ENCODE measurements around the gene IREB2. TPM values are rescaled to one million over a fixed set of nuclear protein-coding genes. Genes with fewer than 3 reads are reported as not detected.
A peak's percentile ranks its signal among the peaks of the same experiment; 100 is the strongest.

IREB2 gene
- total and polyA plus RNA-seq, 2 of the 13 experiments (the other 11 are each of a cell fraction or from before 2014, with no cell fraction given), result 24.2 to 30.4 TPM

DNA sequence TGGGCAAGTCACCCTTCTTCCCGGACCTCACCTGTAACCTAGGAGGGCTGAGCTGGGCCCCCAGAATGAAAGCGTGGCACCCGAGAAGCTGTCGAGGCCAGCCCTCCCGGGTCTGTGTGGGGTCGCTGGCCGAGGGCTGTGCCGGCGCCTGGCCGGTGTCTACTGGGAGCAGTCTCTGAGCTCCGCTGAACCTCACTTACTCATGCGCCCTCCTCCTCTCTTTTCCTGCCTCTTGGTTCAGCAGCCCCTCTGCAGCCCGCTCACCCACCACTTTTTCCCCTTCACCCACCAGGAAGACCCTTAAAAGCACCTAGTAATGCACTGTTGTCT is 69.8 kb downstream of the IREB2 start (continued):
- TF ChIP-seq MTF2 (CRISPR knock-in tag; IDR thresholded peaks at IDR 0.05; ENCODE audit: borderline replicate concordance) (no peak), ZNF615 (CRISPR knock-in tag; IDR thresholded peaks at IDR 0.05; ENCODE audit: borderline replicate concordance) (no peak), MIER3 (CRISPR knock-in tag; IDR thresholded peaks at IDR 0.05; ENCODE audit: borderline replicate concordance) (no peak), EEA1 (CRISPR knock-in tag; IDR thresholded peaks at IDR 0.05; ENCODE audit: borderline replicate concordance) (no peak), NCOA5 (CRISPR knock-in tag; IDR thresholded peaks at IDR 0.05) (no peak), ZNF570 (CRISPR knock-in tag; IDR thresholded peaks at IDR 0.05; ENCODE audit: borderline replicate concordance) (no peak), ZNF547 (CRISPR knock-in tag; IDR thresholded peaks at IDR 0.05) (no peak), TEAD3 (CRISPR knock-in tag; optimal IDR thresholded peaks at IDR 0.05; ENCODE audit: borderline replicate concordance) (no peak), SAFB2 (CRISPR knock-in tag; IDR thresholded peaks at IDR 0.05; ENCODE audit: borderline replicate concordance, low read depth) (no peak), NR2F6 (IDR thresholded peaks at IDR 0.05) (no peak), NR2F6 (CRISPR knock-in tag; IDR thresholded peaks at IDR 0.05) (no peak), ZNF773 (CRISPR knock-in tag; IDR thresholded peaks at IDR 0.05; ENCODE audit: borderline replicate concordance) (0 out of 2 replicates have a peak, but pooled peaks have one; percentile 43), RFX3 (CRISPR knock-in tag; IDR thresholded peaks at IDR 0.05) (no peak), KDM5B (CRISPR knock-in tag; IDR thresholded peaks at IDR 0.05; ENCODE audit: borderline replicate concordance) (0 out of 2 replicates have a peak, but pooled peaks have one; percentile 8), FOSL2 (CRISPR knock-in tag; IDR thresholded peaks at IDR 0.05) (no peak), KLF13 (CRISPR knock-in tag; IDR thresholded peaks at IDR 0.05) (no peak), GABPB1 (CRISPR knock-in tag; IDR thresholded peaks at IDR 0.05) (no peak), PCBP1 (IDR thresholded peaks at IDR 0.05; ENCODE audit: borderline replicate concordance, low read depth, low read length) (no peak), ZNF839 (CRISPR knock-in tag; IDR thresholded peaks at IDR 0.05; ENCODE audit: borderline replicate concordance) (no peak), ZNF607 (CRISPR knock-in tag; IDR thresholded peaks at IDR 0.05; ENCODE audit: borderline replicate concordance) (no peak), XBP1 (CRISPR knock-in tag; IDR thresholded peaks at IDR 0.05) (no peak), NCOA1 (CRISPR knock-in tag; IDR thresholded peaks at IDR 0.05) (no peak), ZFP36L1 (CRISPR knock-in tag; IDR thresholded peaks at IDR 0.05) (no peak), ZNF205 (CRISPR knock-in tag; IDR thresholded peaks at IDR 0.05) (no peak), MATR3 (CRISPR knock-in tag; IDR thresholded peaks at IDR 0.05) (no peak), ZNF441 (CRISPR knock-in tag; IDR thresholded peaks at IDR 0.05; ENCODE audit: borderline replicate concordance) (no peak), ZNF564 (CRISPR knock-in tag; IDR thresholded peaks at IDR 0.05) (no peak)
- TF ChIP-seq, protein P1, sequence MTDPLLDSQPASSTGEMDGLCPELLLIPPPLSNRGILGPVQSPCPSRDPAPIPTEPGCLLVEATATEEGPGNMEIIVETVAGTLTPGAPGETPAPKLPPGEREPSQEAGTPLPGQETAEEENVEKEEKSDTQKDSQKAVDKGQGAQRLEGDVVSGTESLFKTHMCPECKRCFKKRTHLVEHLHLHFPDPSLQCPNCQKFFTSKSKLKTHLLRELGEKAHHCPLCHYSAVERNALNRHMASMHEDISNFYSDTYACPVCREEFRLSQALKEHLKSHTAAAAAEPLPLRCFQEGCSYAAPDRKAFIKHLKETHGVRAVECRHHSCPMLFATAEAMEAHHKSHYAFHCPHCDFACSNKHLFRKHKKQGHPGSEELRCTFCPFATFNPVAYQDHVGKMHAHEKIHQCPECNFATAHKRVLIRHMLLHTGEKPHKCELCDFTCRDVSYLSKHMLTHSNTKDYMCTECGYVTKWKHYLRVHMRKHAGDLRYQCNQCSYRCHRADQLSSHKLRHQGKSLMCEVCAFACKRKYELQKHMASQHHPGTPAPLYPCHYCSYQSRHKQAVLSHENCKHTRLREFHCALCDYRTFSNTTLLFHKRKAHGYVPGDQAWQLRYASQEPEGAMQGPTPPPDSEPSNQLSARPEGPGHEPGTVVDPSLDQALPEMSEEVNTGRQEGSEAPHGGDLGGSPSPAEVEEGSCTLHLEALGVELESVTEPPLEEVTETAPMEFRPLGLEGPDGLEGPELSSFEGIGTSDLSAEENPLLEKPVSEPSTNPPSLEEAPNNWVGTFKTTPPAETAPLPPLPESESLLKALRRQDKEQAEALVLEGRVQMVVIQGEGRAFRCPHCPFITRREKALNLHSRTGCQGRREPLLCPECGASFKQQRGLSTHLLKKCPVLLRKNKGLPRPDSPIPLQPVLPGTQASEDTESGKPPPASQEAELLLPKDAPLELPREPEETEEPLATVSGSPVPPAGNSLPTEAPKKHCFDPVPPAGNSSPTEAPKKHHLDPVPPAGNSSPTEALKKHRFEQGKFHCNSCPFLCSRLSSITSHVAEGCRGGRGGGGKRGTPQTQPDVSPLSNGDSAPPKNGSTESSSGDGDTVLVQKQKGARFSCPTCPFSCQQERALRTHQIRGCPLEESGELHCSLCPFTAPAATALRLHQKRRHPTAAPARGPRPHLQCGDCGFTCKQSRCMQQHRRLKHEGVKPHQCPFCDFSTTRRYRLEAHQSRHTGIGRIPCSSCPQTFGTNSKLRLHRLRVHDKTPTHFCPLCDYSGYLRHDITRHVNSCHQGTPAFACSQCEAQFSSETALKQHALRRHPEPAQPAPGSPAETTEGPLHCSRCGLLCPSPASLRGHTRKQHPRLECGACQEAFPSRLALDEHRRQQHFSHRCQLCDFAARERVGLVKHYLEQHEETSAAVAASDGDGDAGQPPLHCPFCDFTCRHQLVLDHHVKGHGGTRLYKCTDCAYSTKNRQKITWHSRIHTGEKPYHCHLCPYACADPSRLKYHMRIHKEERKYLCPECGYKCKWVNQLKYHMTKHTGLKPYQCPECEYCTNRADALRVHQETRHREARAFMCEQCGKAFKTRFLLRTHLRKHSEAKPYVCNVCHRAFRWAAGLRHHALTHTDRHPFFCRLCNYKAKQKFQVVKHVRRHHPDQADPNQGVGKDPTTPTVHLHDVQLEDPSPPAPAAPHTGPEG (CRISPR knock-in tag; IDR thresholded peaks at IDR 0.05), result peak; percentile 83; the same call in 1 of the 2 replicates

Data from HepG2 (cell line).